ACHN (cell line): Measurements from ENCODE around the gene ME3.

Source experiments
- DNase-seq: peaks from one replicate; pipeline ENCODE4 v3.0.0-alpha.2; 2015
- in situ Hi-C: cut with HindIII; loops from 2 replicates; pipeline ENCODE4 v1.10.0; 2017; ENCODE audit warnings: low sequenced_read_pairs, low pct_ligation_motif_present, low pct_unique_long_range_greater_than_20kb

Gene ME3

GRCh38 chr11:86595955-86596354 is 76.5 kb downstream of the ME3 start:
- in situ Hi-C loops, result loop anchor here (25.0 kb wide), 1 partner anchor 134 kb away; no protein-coding TSS in a partner anchor
- DNase-seq, result no peak

- in situ Hi-C loops, result loop anchor here (25.0 kb wide), 1 partner anchor 133 kb away; no protein-coding TSS in a partner anchor
- no peak for DNase-seq
These were observed 77.0 kb downstream of the ME3 start for GRCh38 chr11:86595451-86595850.

GRCh38 chr11:86594746-86595145 is 77.7 kb downstream of the ME3 start:
- peak; percentile 50 for DNase-seq
- in situ Hi-C loops, result loop anchor here (25.0 kb wide), 1 partner anchor 132 kb away; no protein-coding TSS in a partner anchor

- in situ Hi-C loops, result loop anchor here (25.0 kb wide), 1 partner anchor 132 kb away; no protein-coding TSS in a partner anchor
- DNase-seq, result no peak
These were observed 78.6 kb downstream of the ME3 start for GRCh38 chr11:86593833-86594232.

GRCh38 chr11:86592659-86593451 is 79.6 kb downstream of the ME3 start:
- in situ Hi-C loops, result loop anchor here (25.0 kb wide), 1 partner anchor 131 kb away; no protein-coding TSS in a partner anchor
- DNase-seq, result peak; percentile 98

- in situ Hi-C loops, result loop anchor here (25.0 kb wide), 1 partner anchor 130 kb away; no protein-coding TSS in a partner anchor
These were observed 80.3 kb downstream of the ME3 start for GRCh38 chr11:86592047-86592591.

GRCh38 chr11:86591631-86592030 is 80.8 kb downstream of the ME3 start:
- no peak for DNase-seq
- in situ Hi-C loops, result loop anchor here (25.0 kb wide), 1 partner anchor 129 kb away; no protein-coding TSS in a partner anchor

More at GRCh38 chr11:86592047-86592591, 80.3 kb downstream of the ME3 start:
- DNase-seq, result no peak

GRCh38 chr11:86589856-86590589 is 82.4 kb downstream of the ME3 start:
- in situ Hi-C loops, result loop anchor here (25.0 kb wide), 1 partner anchor 128 kb away; no protein-coding TSS in a partner anchor
- DNase-seq, result no peak

GRCh38 chr11:86589204-86589603 is 83.2 kb downstream of the ME3 start:
- in situ Hi-C loops, result loop anchor here (25.0 kb wide), 1 partner anchor 127 kb away; no protein-coding TSS in a partner anchor
- no peak for DNase-seq

GRCh38 chr11:86588566-86589090 is 83.8 kb downstream of the ME3 start:
- in situ Hi-C loops, result loop anchor here (25.0 kb wide), 1 partner anchor 126 kb away; no protein-coding TSS in a partner anchor
- DNase-seq, result peak; percentile 32

- in situ Hi-C loops, result loop anchor here (25.0 kb wide), 1 partner anchor 125 kb away; no protein-coding TSS in a partner anchor
These were observed 84.9 kb downstream of the ME3 start for GRCh38 chr11:86587264-86588193.

GRCh38 chr11:86586307-86586706 is 86.1 kb downstream of the ME3 start:
- in situ Hi-C loops, result loop anchor here (25.0 kb wide), 1 partner anchor 124 kb away; no protein-coding TSS in a partner anchor
- no peak for DNase-seq

More at GRCh38 chr11:86587264-86588193, 84.9 kb downstream of the ME3 start:
- DNase-seq, result no peak

- in situ Hi-C loops, result loop anchor here (25.0 kb wide), 1 partner anchor 121 kb away; no protein-coding TSS in a partner anchor
- DNase-seq, result no peak
These were observed 89.5 kb downstream of the ME3 start for GRCh38 chr11:86582898-86583297.

GRCh38 chr11:86580535-86580934 is 91.9 kb downstream of the ME3 start:
- peak; percentile 52 for DNase-seq
- in situ Hi-C loops, result loop anchor here (25.0 kb wide), 1 partner anchor 118 kb away; no protein-coding TSS in a partner anchor

GRCh38 chr11:86579406-86579731 is 93.0 kb downstream of the ME3 start:
- DNase-seq, result no peak
- in situ Hi-C loops, result loop anchor here (25.0 kb wide), 1 partner anchor 117 kb away; no protein-coding TSS in a partner anchor

GRCh38 chr11:86578727-86579405 is 93.5 kb downstream of the ME3 start:
- in situ Hi-C loops, result loop anchor here (25.0 kb wide), 1 partner anchor 117 kb away; no protein-coding TSS in a partner anchor
- DNase-seq, result no peak
